ENCODE measurements around the gene FAM234B.

FAM234B gene

GRCh38 chr12:13022851-13023271 is 21.3 kb upstream of the FAM234B start:
- TF ChIP-seq, protein P1, sequence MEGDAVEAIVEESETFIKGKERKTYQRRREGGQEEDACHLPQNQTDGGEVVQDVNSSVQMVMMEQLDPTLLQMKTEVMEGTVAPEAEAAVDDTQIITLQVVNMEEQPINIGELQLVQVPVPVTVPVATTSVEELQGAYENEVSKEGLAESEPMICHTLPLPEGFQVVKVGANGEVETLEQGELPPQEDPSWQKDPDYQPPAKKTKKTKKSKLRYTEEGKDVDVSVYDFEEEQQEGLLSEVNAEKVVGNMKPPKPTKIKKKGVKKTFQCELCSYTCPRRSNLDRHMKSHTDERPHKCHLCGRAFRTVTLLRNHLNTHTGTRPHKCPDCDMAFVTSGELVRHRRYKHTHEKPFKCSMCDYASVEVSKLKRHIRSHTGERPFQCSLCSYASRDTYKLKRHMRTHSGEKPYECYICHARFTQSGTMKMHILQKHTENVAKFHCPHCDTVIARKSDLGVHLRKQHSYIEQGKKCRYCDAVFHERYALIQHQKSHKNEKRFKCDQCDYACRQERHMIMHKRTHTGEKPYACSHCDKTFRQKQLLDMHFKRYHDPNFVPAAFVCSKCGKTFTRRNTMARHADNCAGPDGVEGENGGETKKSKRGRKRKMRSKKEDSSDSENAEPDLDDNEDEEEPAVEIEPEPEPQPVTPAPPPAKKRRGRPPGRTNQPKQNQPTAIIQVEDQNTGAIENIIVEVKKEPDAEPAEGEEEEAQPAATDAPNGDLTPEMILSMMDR (IDR thresholded peaks at IDR 0.05; ENCODE audit: insufficient read depth, low read depth, low read length, missing control alignments): no peak
- no peak for DNase-seq (ENCODE audit: low read depth)
- H3K4me3 ChIP-seq (ENCODE audit: low read depth, low read length): no peak overlapping the region

GRCh38 chr12:13023811-13024530 is 20.2 kb upstream of the FAM234B start:
- no peak for DNase-seq (ENCODE audit: low read depth)
- TF ChIP-seq, protein P1 (IDR thresholded peaks at IDR 0.05; ENCODE audit: insufficient read depth, low read depth, low read length, missing control alignments): no peak
- H3K4me3 ChIP-seq (ENCODE audit: low read depth, low read length): no peak overlapping the region

- no peak for DNase-seq (ENCODE audit: low read depth)
- no peak overlapping the region for H3K4me3 ChIP-seq (ENCODE audit: low read depth, low read length)
- TF ChIP-seq, protein P1 (IDR thresholded peaks at IDR 0.05; ENCODE audit: insufficient read depth, low read depth, low read length, missing control alignments): no peak
Observed at GRCh38 chr12:13024531-13024916, 19.7 kb upstream of the FAM234B start.

DNA sequence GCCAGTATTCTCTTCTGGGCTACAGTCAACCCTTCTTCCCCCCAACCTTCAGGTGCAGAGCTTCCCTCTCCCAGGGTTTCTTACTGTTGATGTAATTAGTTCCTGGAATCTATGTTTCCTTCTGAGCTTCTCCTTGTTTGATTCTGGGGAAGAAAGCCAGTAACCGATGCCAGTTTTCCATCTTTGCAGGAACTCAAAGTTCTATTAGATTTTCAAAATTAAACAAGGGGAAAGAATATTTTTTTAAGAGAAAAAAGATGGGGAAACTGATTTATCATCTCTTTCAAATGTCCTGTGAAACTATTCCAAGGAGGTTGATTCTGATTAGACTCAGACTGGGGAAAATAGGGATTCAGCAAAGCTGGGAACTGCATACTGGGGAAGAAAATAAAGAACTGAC is 17.9 kb upstream of the FAM234B start:
- DNase-seq (ENCODE audit: low read depth): no peak
- TF ChIP-seq, protein P1 (IDR thresholded peaks at IDR 0.05; ENCODE audit: insufficient read depth, low read depth, low read length, missing control alignments): no peak
- no peak overlapping the region for H3K4me3 ChIP-seq (ENCODE audit: low read depth, low read length)

- DNase-seq (ENCODE audit: low read depth): no peak
- TF ChIP-seq, protein P1 (IDR thresholded peaks at IDR 0.05; ENCODE audit: insufficient read depth, low read depth, low read length, missing control alignments): no peak
- no peak overlapping the region for H3K4me3 ChIP-seq (ENCODE audit: low read depth, low read length)
Observed at GRCh38 chr12:13027032-13027431, 17.1 kb upstream of the FAM234B start.

- no peak overlapping the region for H3K4me3 ChIP-seq (ENCODE audit: low read depth, low read length)
- TF ChIP-seq, protein P1 (IDR thresholded peaks at IDR 0.05; ENCODE audit: insufficient read depth, low read depth, low read length, missing control alignments): no peak
- no peak for DNase-seq (ENCODE audit: low read depth)
Observed at GRCh38 chr12:13027508-13027907, 16.7 kb upstream of the FAM234B start.

All from GM12865 (cell line).